Epithelial cell of proximal tubule (primary cell): ENCODE results near the gene FSTL4. TPM values are rescaled to one million over a fixed set of nuclear protein-coding genes. Genes with fewer than 3 reads are reported as not detected.

ENCODE experiments used
- DNase-seq: peaks from one replicate; pipeline ENCODE4 v3.0.0-alpha.2; 2011; ENCODE audit warnings: low read depth
- H3K4me3 ChIP-seq: 2 replicates; pipeline ENCODE4 v1.5.1; 2011; ENCODE audit warnings: low read depth, mild to moderate bottlenecking, low read length
- total RNA-seq: library from RNA; depleted of rRNA; stranded (reverse); fragments of >200 nt; gene quantifications from 2 replicates; pipeline ENCODE4 v1.2.3, GENCODE V29; 2015
- TF ChIP-seq, protein P1 (sequence below): conservative IDR thresholded peaks from 2 replicates; pipeline ENCODE4 v1.5.1; 2012; ENCODE audit warnings: low read depth, mild to moderate bottlenecking, low read length

Gene FSTL4
- total RNA-seq, 1 donor from 2014 or later: not detected

DNA sequence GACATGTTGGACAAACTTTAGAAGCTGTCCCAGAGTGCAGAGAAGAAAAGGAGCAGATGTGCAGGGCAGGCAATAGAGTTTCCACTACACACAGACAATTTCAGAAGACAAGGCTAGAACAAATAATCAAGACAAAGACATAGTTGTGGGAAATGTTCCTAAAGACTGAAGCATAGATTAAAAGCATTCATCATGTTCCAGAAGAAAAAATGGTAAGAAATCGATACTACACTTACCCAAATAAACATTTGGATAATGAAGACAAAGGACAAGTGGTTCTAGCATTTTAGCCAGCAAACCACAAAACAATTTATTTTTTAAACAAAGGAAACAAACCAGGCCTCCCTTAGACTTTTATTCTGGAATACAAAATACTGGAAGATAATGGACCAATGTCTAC lies 97.9 kb downstream of the FSTL4 start:
- TF ChIP-seq, protein P1, sequence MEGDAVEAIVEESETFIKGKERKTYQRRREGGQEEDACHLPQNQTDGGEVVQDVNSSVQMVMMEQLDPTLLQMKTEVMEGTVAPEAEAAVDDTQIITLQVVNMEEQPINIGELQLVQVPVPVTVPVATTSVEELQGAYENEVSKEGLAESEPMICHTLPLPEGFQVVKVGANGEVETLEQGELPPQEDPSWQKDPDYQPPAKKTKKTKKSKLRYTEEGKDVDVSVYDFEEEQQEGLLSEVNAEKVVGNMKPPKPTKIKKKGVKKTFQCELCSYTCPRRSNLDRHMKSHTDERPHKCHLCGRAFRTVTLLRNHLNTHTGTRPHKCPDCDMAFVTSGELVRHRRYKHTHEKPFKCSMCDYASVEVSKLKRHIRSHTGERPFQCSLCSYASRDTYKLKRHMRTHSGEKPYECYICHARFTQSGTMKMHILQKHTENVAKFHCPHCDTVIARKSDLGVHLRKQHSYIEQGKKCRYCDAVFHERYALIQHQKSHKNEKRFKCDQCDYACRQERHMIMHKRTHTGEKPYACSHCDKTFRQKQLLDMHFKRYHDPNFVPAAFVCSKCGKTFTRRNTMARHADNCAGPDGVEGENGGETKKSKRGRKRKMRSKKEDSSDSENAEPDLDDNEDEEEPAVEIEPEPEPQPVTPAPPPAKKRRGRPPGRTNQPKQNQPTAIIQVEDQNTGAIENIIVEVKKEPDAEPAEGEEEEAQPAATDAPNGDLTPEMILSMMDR: no peak
- no peak overlapping the region for H3K4me3 ChIP-seq
- no peak for DNase-seq

DNA sequence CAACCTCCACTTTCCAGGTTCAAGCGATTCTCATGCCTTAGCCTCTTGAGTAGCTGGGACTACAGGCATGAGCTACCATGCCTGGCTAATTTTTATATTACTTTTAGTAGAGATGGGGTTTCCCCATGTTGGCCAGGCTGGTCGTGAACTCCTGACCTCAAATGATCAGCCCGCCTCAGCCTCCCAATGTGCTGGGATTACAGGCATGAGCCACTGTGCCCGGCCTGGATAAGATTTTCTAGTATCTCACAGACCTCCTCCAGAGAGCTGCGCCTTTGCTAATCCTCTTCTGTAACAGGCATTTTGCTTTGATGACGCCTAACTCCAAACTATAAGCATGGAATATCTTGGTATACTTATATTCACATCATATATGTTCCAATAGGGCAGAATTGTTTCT lies 99.4 kb downstream of the FSTL4 start:
- no peak overlapping the region for H3K4me3 ChIP-seq
- DNase-seq: no peak
- TF ChIP-seq, protein P1: no peak

DNA sequence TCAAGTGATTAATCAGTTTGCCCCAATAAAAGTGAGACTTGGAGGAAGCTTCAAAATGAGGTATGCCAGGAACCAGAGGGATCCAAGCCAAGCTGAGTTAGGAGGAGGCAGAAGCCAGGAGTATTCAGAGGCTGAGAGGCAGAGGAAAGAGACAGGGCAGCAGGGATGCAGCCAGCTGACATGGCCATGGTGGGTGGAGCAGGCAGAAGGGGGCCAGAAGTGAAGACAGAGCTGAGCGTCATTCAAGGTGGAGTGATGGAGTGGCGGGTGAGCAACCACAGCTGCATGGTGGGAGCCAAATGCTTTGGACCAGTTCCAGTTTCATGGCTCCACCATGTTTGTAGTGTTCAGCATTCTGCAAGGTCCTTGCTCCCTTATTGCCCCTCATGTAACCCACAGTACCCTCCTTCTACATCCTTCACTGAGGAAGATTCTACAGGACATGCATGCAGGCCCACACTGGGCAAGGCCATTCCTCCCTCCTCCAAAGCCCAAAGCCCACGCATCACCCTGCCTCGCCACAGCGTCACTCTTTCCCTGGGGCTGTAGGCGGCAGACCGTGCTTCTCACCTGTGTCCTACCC lies 100.6 kb downstream of the FSTL4 start:
- TF ChIP-seq, protein P1: no peak

DNA sequence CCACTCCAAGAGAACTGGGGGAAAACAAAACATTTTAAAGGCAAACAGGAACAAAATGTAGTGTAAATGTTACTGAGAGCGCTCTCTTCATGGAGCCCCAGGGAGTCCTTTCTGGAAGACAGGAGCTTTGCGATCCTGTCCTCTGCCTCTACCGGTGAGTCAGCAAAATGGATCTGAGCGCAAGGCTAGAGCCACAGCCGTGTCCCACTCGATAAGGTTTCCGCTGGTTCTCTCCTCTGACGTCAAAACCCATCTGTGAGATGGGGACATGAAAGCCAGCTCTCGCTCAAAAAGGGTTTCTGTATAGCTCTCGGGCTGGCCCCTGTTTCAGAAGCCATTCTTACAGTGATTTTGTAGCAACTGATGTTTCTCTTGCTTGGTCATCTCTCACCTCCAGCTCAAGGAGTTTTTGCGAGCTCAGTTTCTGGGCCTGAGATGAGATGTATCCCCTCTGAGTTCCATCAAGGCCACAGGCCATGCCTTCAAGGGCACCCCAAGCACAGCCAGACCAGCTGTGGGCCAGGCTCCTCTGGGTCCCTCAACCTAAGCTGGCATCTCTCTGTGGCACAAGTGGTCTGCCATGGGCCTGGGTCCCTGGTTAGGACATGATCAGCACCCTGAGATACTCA lies 101.6 kb downstream of the FSTL4 start:
- no peak for DNase-seq
- TF ChIP-seq, protein P1: no peak
- H3K4me3 ChIP-seq: no peak overlapping the region

More for the DNA sequence above, 100.6 kb downstream of the FSTL4 start:
- H3K4me3 ChIP-seq: no peak overlapping the region
- no peak for DNase-seq

DNA sequence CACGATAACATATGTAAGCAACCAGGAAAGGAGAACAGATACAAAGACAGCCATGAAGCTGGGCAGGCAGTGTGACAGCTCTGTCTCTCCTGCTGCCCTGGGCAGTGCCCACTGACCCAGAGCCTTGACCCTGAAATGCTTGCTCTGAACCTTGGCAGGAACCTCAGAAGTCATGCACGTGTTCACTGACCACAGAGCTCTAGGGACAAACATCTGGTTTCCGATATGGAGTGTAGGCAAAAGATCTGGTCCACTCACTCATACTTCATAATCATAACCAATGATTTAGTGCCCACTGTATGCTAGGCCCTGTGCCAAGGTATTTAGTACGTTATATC lies 102.6 kb downstream of the FSTL4 start:
- no peak overlapping the region for H3K4me3 ChIP-seq
- peak; percentile 3 for DNase-seq
- TF ChIP-seq, protein P1: no peak

DNA sequence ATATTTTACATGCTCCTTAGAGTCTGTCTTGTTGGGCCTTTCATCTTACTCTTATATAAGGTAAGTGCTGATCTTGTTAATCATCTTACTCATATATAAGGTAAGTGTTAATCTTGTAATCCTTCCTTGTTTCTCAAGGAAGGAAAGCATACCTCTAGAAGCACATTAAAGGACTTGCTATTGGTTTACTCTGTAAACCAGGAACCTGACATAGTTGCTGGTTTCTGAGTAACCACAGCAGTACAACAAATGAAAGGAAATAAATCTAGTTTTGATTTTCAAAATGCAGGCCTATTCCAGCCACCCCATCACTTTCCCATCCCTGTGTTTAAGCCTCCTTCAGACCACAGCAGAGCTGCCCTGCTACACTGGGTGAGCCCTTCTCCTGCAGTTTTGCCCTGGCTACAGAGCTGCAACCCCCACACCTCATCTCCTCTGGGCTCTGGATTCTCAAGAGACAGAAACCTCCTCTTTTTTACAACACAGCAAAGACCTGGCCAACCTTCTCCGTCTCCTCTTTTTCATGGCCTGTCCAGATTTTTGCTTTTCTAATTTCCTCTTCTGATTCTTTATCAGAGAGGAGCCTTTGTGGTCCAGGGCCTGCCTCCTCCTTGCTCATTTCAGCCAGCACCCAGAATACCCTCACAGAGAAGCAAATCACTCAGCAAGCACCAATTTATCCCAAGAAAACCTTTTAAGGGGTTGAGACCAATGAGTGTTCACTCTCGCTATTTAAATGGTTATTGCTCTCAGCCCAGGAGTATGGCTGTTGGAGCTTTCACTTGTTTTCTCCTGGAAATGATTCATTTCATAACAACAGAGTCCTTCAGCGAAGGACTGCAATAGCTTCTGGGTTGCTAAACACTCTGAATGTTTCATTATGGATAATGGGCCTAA lies 103.2 kb downstream of the FSTL4 start:
- no peak overlapping the region for H3K4me3 ChIP-seq
- TF ChIP-seq, protein P1: no peak
- DNase-seq: peak; percentile 0
